Loucy (cell line): ENCODE results near the gene AK2.

ENCODE experiments used
- H2AFZ ChIP-seq: fragments of 200-600 bp; sonication (generic); 2 replicates; pipeline ENCODE4 v1.6.0; 2016; ENCODE audit warnings: antibody characterized with exemption, mild to moderate bottlenecking, low read length, moderate library complexity
- H3F3A ChIP-seq: fragments of 200-600 bp; 2 replicates; pipeline ENCODE4 v1.6.0; 2016; ENCODE audit warnings: antibody characterized with exemption, low read depth, mild to moderate bottlenecking
- H3K27me3 ChIP-seq: fragments of 200-600 bp; sonication (generic); 2 replicates; pipeline ENCODE4 v1.6.1; 2014; ENCODE audit warnings: low read length, mild to moderate bottlenecking; ENCODE audit not compliant: insufficient read depth, poor library complexity, severe bottlenecking
- H3K36me3 ChIP-seq: fragments of 200-600 bp; sonication (generic); 2 replicates; pipeline ENCODE4 v1.6.1; 2016; ENCODE audit warnings: low read length; ENCODE audit not compliant: insufficient read depth
- H3K4me1 ChIP-seq: fragments of 200-600 bp; sonication (generic); 2 replicates; pipeline ENCODE4 v1.5.1; 2014; ENCODE audit warnings: low read length, mild to moderate bottlenecking; ENCODE audit not compliant: insufficient read depth, poor library complexity, severe bottlenecking
- H3K4me2 ChIP-seq: fragments of 200-600 bp; sonication (generic); 2 replicates; pipeline ENCODE4 v1.6.0; 2014; ENCODE audit warnings: antibody characterized with exemption, low read length, low read depth, mild to moderate bottlenecking; ENCODE audit not compliant: poor library complexity, severe bottlenecking
- H3K4me3 ChIP-seq: fragments of 200-600 bp; sonication (generic); 2 replicates; pipeline ENCODE4 v1.5.1; 2014; ENCODE audit warnings: low read length, mild to moderate bottlenecking, mixed read lengths; ENCODE audit not compliant: poor library complexity, severe bottlenecking
- H3K79me2 ChIP-seq: fragments of 200-600 bp; sonication (generic); 2 replicates; pipeline ENCODE4 v1.6.1; 2014; ENCODE audit warnings: low read length; ENCODE audit not compliant: insufficient read depth
- H3K9ac ChIP-seq: fragments of 200-600 bp; sonication (generic); 2 replicates; pipeline ENCODE4 v1.6.0; 2014; ENCODE audit warnings: mild to moderate bottlenecking, low read depth, low read length, moderate library complexity; ENCODE audit not compliant: poor library complexity, severe bottlenecking
- H3K9me2 ChIP-seq: fragments of 200-600 bp; sonication (generic); replicated peaks from 2 replicates; pipeline ENCODE4 v1.6.1; 2016; ENCODE audit warnings: low read depth, low read length, mixed read lengths
- H3K9me3 ChIP-seq: fragments of 200-600 bp; sonication (generic); 2 replicates; pipeline ENCODE4 v1.6.1; 2014; ENCODE audit warnings: mild to moderate bottlenecking, antibody characterized with exemption, low read length, low read depth; ENCODE audit not compliant: insufficient read depth
- H4K20me1 ChIP-seq: fragments of 200-600 bp; sonication (generic); 2 replicates; pipeline ENCODE4 v1.6.0; 2014; ENCODE audit warnings: antibody characterized with exemption, low read length, mild to moderate bottlenecking; ENCODE audit not compliant: insufficient read depth, poor library complexity, severe bottlenecking
- CTCF ChIP-seq: fragments of 200-600 bp; sonication (generic); conservative IDR thresholded peaks from 2 replicates; pipeline ENCODE4 v1.5.1; 2014; ENCODE audit warnings: mild to moderate bottlenecking, antibody characterized with exemption, low read length
- EZH2phosphoT487 ChIP-seq: fragments of 200-600 bp; IDR thresholded peaks from 2 replicates; pipeline ENCODE4 v1.6.1; 2018; ENCODE audit warnings: antibody characterized with exemption, mild to moderate bottlenecking, moderate library complexity, borderline replicate concordance

The AK2 gene

DNA sequence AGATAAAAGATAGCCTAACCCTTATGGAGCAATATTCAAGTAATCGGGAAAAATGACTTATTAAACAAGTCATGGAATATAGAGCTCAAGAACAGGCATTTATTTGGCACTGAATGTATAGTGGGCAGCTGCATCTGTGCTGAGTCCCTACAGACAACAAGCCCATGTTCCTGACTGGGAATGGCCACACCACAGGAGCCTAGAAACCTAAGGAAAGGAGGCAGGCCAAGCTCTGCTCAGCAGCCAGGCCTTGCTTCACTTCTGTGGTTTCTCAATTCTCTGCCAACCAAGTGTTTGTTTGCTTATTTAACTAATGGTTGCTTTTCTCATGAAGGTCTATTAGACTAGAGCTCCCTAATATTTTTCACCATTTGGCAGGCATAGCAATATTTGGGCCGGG is 21.5 kb downstream of the AK2 start:
- Histone ChIP-seq H3K4me1 (no peaks in the 10 kb centered on the region), H3K9ac (no peak overlapping the region)

GRCh38 chr1:33014464-33015163 is 22.1 kb downstream of the AK2 start:
- Histone ChIP-seq H3K36me3 (peaks cover 78% of the 10 kb centered on the region), H3K27me3 (no peaks in the 10 kb centered on the region), H3K4me1 (no peaks in the 10 kb centered on the region), H2AFZ (no peak overlapping the region), H3K4me3 (no peak overlapping the region), H3F3A (no peaks in the 10 kb centered on the region), H3K4me2 (no peak overlapping the region), H3K9me2 (no peaks in the 10 kb centered on the region), H3K79me2 (no peaks in the 10 kb centered on the region), H4K20me1 (no peaks in the 10 kb centered on the region), H3K9me3 (no peaks in the 10 kb centered on the region), H3K9ac (no peak overlapping the region)
- TF ChIP-seq CTCF (peak; percentile 25; the same call in 1 of the 2 replicates), EZH2phosphoT487 (no peak)

More for the DNA sequence above, 21.5 kb downstream of the AK2 start:
- H3K9me2 ChIP-seq: no peaks in the 10 kb centered on the region
- peaks cover 83% of the 10 kb centered on the region for H3K36me3 ChIP-seq
- TF ChIP-seq CTCF (no peak), EZH2phosphoT487 (no peak)
- H3F3A ChIP-seq: no peaks in the 10 kb centered on the region
- H3K4me3 ChIP-seq: no peak overlapping the region
- H3K9me3 ChIP-seq: no peaks in the 10 kb centered on the region
- no peaks in the 10 kb centered on the region for H4K20me1 ChIP-seq
- no peak overlapping the region for H3K4me2 ChIP-seq
- no peaks in the 10 kb centered on the region for H3K79me2 ChIP-seq
- H2AFZ ChIP-seq: no peak overlapping the region
- no peaks in the 10 kb centered on the region for H3K27me3 ChIP-seq

- H3K9me3 ChIP-seq: no peaks in the 10 kb centered on the region
- no peaks in the 10 kb centered on the region for H4K20me1 ChIP-seq
- H3K27me3 ChIP-seq: no peaks in the 10 kb centered on the region
- H3K9me2 ChIP-seq: no peaks in the 10 kb centered on the region
- TF ChIP-seq EZH2phosphoT487 (no peak), CTCF (no peak)
- H3K4me1 ChIP-seq: no peaks in the 10 kb centered on the region
- H3K36me3 ChIP-seq: peaks cover 78% of the 10 kb centered on the region
- no peak overlapping the region for H3K9ac ChIP-seq
- no peak overlapping the region for H3K4me2 ChIP-seq
- H3K79me2 ChIP-seq: no peaks in the 10 kb centered on the region
- no peak overlapping the region for H2AFZ ChIP-seq
- H3K4me3 ChIP-seq: no peak overlapping the region
- no peaks in the 10 kb centered on the region for H3F3A ChIP-seq
Observed at GRCh38 chr1:33013791-33014190, 22.9 kb downstream of the AK2 start.
